Lung (tissue), 12 donors: ENCODE measurements around the gene DYNLL2. TPM values are rescaled to one million over a fixed set of nuclear protein-coding genes. Genes with fewer than 3 reads are reported as not detected.

ENCODE experiments used
- ATAC-seq: fragments of 200-7000 bp; cut with Tn5 transposase; one replicate; pipeline ENCODE4 v1.9.1; 2020; ENCODE audit warnings: moderate number of reproducible peaks; ENCODE audit not compliant: insufficient read depth, low FRiP score
- DNase-seq, 3 donors: peaks; one replicate each; pipeline ENCODE4 v3.0.0-alpha.2; 2013 to 2017
- H3K27ac ChIP-seq, 2 donors: one replicate each; pipeline ENCODE4 v1.5.1; 2013; ENCODE audit warnings: mild to moderate bottlenecking in 2 of 2, moderate library complexity in 2 of 2, control low read depth in 1 of 2, inconsistent platforms in 1 of 2, low read depth in 1 of 2, low read length in 1 of 2
- H3K27me3 ChIP-seq, 3 donors: one replicate each; pipeline ENCODE4 v1.5.1; 2013; ENCODE audit warnings: low read length in 2 of 3; ENCODE audit not compliant: control insufficient read depth in 3 of 3, insufficient read depth in 3 of 3
- H3K36me3 ChIP-seq, 4 donors: one replicate each; pipeline ENCODE4 v1.5.1; 2013; ENCODE audit warnings: low read length in 4 of 4, mild to moderate bottlenecking in 1 of 4, moderate library complexity in 1 of 4; ENCODE audit not compliant: control insufficient read depth in 4 of 4, insufficient read depth in 4 of 4
- H3K4me1 ChIP-seq, 5 donors: one replicate each; pipeline ENCODE4 v1.5.1; 2013; ENCODE audit warnings: low read length in 5 of 5, mild to moderate bottlenecking in 2 of 5, moderate library complexity in 1 of 5; ENCODE audit not compliant: control insufficient read depth in 5 of 5, insufficient read depth in 5 of 5
- H3K4me3 ChIP-seq: one replicate; pipeline ENCODE4 v1.5.1; 2013; ENCODE audit warnings: mild to moderate bottlenecking, control low read depth, moderate library complexity
- H3K9ac ChIP-seq, 2 donors: one replicate each; pipeline ENCODE4 v1.5.1; 2013; ENCODE audit warnings: low read length in 2 of 2, control low read depth in 1 of 2; ENCODE audit not compliant: insufficient read depth in 1 of 2
- H3K9me3 ChIP-seq, 4 donors: one replicate each; pipeline ENCODE4 v1.5.1; 2013; ENCODE audit warnings: low read length in 3 of 4, mild to moderate bottlenecking in 1 of 4, moderate library complexity in 1 of 4; ENCODE audit not compliant: control insufficient read depth in 4 of 4, insufficient read depth in 3 of 4
- WGBS, 2 donors: extraction: QIAGEN DNeasy Blood & Tissue Kit; methylation state at CpG; one replicate each; pipeline ENCODE4 v1.1.7; 2013; 5-methylcytosine and 5-hydroxymethylcytosine counted together
- polyA plus RNA-seq, 2 donors: library from polyadenylated mRNA; stranded (reverse); fragments of 200-250 nt; gene quantifications; one replicate each; pipeline ENCODE4 v1.2.1, GENCODE V29; 2013
- total RNA-seq, 2 donors: library from RNA; depleted of rRNA in 1 of 2; stranded (reverse); fragments of >200 nt in 1 of 2; gene quantifications; one replicate each; pipeline ENCODE4 v1.2.1, GENCODE V29; 2014 to 2021
- TF ChIP-seq, protein P1 (sequence below): IDR thresholded peaks from 2 replicates; pipeline ENCODE4 v1.5.1; 2012; ENCODE audit warnings: mild to moderate bottlenecking; ENCODE audit errors: control extremely low read depth, extremely low read depth
- donor health status: control.
- donor health status: control.
- donor health status: Bipolar disorder and iron deficiency.
- donor health status: healthy.
- donor health status: DM: yes; HTN: yes; CAD: no.

Gene DYNLL2
- total and polyA plus RNA-seq, 4 donors = 21.8 to 36.5 (median 26.6) TPM

- DNase-seq = no peak
- peak overlapping the region in 1 of 2 donors; percentile 29 for H3K9ac ChIP-seq
- TF ChIP-seq, protein P1, sequence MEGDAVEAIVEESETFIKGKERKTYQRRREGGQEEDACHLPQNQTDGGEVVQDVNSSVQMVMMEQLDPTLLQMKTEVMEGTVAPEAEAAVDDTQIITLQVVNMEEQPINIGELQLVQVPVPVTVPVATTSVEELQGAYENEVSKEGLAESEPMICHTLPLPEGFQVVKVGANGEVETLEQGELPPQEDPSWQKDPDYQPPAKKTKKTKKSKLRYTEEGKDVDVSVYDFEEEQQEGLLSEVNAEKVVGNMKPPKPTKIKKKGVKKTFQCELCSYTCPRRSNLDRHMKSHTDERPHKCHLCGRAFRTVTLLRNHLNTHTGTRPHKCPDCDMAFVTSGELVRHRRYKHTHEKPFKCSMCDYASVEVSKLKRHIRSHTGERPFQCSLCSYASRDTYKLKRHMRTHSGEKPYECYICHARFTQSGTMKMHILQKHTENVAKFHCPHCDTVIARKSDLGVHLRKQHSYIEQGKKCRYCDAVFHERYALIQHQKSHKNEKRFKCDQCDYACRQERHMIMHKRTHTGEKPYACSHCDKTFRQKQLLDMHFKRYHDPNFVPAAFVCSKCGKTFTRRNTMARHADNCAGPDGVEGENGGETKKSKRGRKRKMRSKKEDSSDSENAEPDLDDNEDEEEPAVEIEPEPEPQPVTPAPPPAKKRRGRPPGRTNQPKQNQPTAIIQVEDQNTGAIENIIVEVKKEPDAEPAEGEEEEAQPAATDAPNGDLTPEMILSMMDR = no peak
- H3K27me3 ChIP-seq = no peaks in the 10 kb centered on the region
- H3K27ac ChIP-seq = no peak overlapping the region
- peaks cover 15 to 55% (median 19%) of the 10 kb centered on the region in 5 donors for H3K4me1 ChIP-seq
- 69 to 88% methylated on average over 8 of the region's 8 CpGs for WGBS, 2 donors
- peaks cover 19 to 41% (median 38%) of the 10 kb centered on the region in 4 donors for H3K36me3 ChIP-seq
- H3K9me3 ChIP-seq = no peaks in the 10 kb centered on the region
- no peak for ATAC-seq
- H3K4me3 ChIP-seq = no peak overlapping the region
Measured at GRCh38 chr17:58086953-58087352, 3.7 kb downstream of the DYNLL2 start.

GRCh38 chr17:58088624-58089023 is 5.4 kb downstream of the DYNLL2 start:
- Histone ChIP-seq H3K9ac (peak overlapping the region in 1 of 2 donors; percentile 24), H3K4me3 (no peak overlapping the region), H3K27ac (no peak overlapping the region), H3K36me3 (peaks cover 22 to 50% (median 47%) of the 10 kb centered on the region in 4 donors), H3K27me3 (no peaks in the 10 kb centered on the region), H3K9me3 (no peaks in the 10 kb centered on the region), H3K4me1 (peaks cover 12 to 44% (median 17%) of the 10 kb centered on the region in 5 donors)
- no peak for DNase-seq
- TF ChIP-seq, protein P1 = no peak
- no peak for ATAC-seq
- 76 to 87% methylated on average over 5 of the region's 5 CpGs for WGBS, 2 donors

GRCh38 chr17:58089111-58089510 is 5.9 kb downstream of the DYNLL2 start:
- peaks cover 12 to 44% (median 17%) of the 10 kb centered on the region in 5 donors for H3K4me1 ChIP-seq
- H3K4me3 ChIP-seq = no peak overlapping the region
- no peaks in the 10 kb centered on the region for H3K9me3 ChIP-seq
- H3K9ac ChIP-seq = no peak overlapping the region
- no peak for DNase-seq
- no peaks in the 10 kb centered on the region for H3K27me3 ChIP-seq
- H3K27ac ChIP-seq = no peak overlapping the region
- no peak for ATAC-seq
- TF ChIP-seq, protein P1 = no peak
- WGBS, 2 donors = 86 to 88% methylated on average over 11 of the region's 11 CpGs
- H3K36me3 ChIP-seq = peaks cover 22 to 54% (median 51%) of the 10 kb centered on the region in 4 donors

DNA sequence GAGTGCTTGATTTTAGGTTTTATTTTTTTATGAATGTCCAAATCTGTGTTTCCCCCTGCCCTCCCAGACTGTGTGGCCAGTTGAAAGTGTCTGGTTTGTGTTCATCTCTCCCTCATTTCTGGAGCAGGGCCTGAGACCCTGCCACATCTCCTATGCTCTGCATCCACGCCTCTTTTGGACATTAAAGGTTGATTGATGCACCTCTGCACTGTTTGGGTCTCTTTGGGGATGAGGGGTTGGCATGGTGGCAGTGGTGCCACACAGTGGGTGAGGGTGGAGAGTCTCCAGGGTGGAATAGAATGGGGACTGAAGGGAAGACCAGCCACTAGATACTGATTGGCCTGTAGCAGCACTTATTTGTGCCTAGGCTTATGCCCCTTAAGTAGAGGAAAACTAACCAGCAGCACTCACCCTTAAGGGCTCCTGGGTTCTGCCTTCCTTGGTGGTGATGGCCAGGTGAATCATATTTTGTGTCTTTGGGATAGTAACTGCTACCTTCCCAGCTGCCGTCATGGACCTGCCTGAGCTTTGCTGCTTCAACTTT is 7.9 kb downstream of the DYNLL2 start:
- no peak for ATAC-seq
- TF ChIP-seq, protein P1 = no peak
- Histone ChIP-seq H3K9me3 (no peaks in the 10 kb centered on the region), H3K36me3 (peaks cover 22 to 58% (median 52%) of the 10 kb centered on the region in 4 donors), H3K27me3 (no peaks in the 10 kb centered on the region), H3K27ac (no peak overlapping the region), H3K4me1 (peaks cover 2 to 26% (median 6%) of the 10 kb centered on the region in 5 donors), H3K9ac (no peak overlapping the region), H3K4me3 (no peak overlapping the region)
- WGBS, 2 donors = 87 to 95% methylated on average over 2 of the region's 2 CpGs
- DNase-seq = no peak
